GM12878 (cell line): ENCODE results near the gene CEACAM1. TPM values are rescaled to one million over a fixed set of nuclear protein-coding genes. Genes with fewer than 3 reads are reported as not detected.

Experiments used
- ATAC-seq: fragments of 200-7000 bp; cut with Tn5 transposase; 3 replicates; pipeline ENCODE4 v1.9.1; 2020; ENCODE audit warnings: mild to moderate bottlenecking, moderate library complexity
- BruUV-seq: library from RNA; stranded (reverse); fragments of 400-500 nt; replicated peaks from 2 replicates; lab custom pipeline; 2021; lab: Mats Ljungman, UMichigan
- CTCF ChIA-PET: fragments of 300-600 bp; sonication (Branson Sonifier 250); formaldehyde crosslinking; extraction: SDS; loops from one replicate; lab custom pipeline; 2021; ENCODE audit warnings: inconsistent platforms; lab: Yijun Ruan, JAX
- POLR2A ChIA-PET: fragments of 350-600 bp; formaldehyde crosslinking; extraction: SDS; loops from one replicate; lab custom pipeline; 2021; ENCODE audit warnings: inconsistent platforms; lab: Charles Lee
- RAD21 ChIA-PET: fragments of 300-600 bp; sonication (Branson Sonifier 250); formaldehyde crosslinking; loops from one replicate; lab custom pipeline; 2023; ENCODE audit warnings: antibody characterized with exemption; ENCODE audit not compliant: unreplicated experiment; lab: Charles Lee
- SMC1A ChIA-PET: fragments of 300-600 bp; sonication (Branson Sonifier 250); formaldehyde crosslinking; loops from one replicate; lab custom pipeline; 2023; ENCODE audit not compliant: unreplicated experiment, uncharacterized antibody; lab: Charles Lee
- DNase-seq: peaks from one replicate; pipeline ENCODE4 v3.0.0-alpha.2; 2011; ENCODE audit warnings: low read depth, low spot score
- FAIRE-seq: peaks from 3 replicates; lab custom pipeline; 2011; peaks lifted over from hg19 to GRCh38; lab: Jason Lieb, UNC
- H2AFZ ChIP-seq: 2 replicates; pipeline ENCODE4 v1.6.0; 2011; ENCODE audit warnings: low read depth, low read length, control low read depth; ENCODE audit not compliant: control insufficient read depth
- H3K27ac ChIP-seq: 2 replicates; pipeline ENCODE4 v1.5.1; 2011; ENCODE audit warnings: control low read depth; ENCODE audit not compliant: control insufficient read depth, insufficient read depth
- H3K27me3 ChIP-seq, 2 experiments: replicated peaks in 1 of 2; 2 replicates each; pipeline versions ENCODE4 v1.6.0 to v1.6.1; 2011; ENCODE audit warnings: low read length in 1 of 2; ENCODE audit not compliant: control insufficient read depth in 2 of 2, insufficient read depth in 2 of 2
- H3K36me3 ChIP-seq, 2 experiments: 2 replicates each; pipeline ENCODE4 v1.5.1; 2011; ENCODE audit warnings: low read length in 1 of 2; ENCODE audit not compliant: control insufficient read depth in 2 of 2, insufficient read depth in 2 of 2
- H3K4me1 ChIP-seq: 2 replicates; pipeline ENCODE4 v1.6.1; 2011; ENCODE audit warnings: mild to moderate bottlenecking, low read length, moderate library complexity, mixed read lengths; ENCODE audit not compliant: control insufficient read depth, insufficient read depth
- H3K4me2 ChIP-seq: 2 replicates; pipeline ENCODE4 v1.6.0; 2011; ENCODE audit warnings: control low read depth; ENCODE audit not compliant: control insufficient read depth, insufficient read depth
- H3K4me3 ChIP-seq: fragments of 200-600 bp; sonication (generic); 2 replicates; pipeline ENCODE4 v1.5.1; 2016
- H3K79me2 ChIP-seq: 2 replicates; pipeline ENCODE4 v1.6.0; 2011; ENCODE audit warnings: low read length; ENCODE audit not compliant: control insufficient read depth, insufficient read depth
- H3K9ac ChIP-seq: 2 replicates; pipeline ENCODE4 v1.8.0; 2011; ENCODE audit warnings: low read length, control low read depth, mixed read lengths; ENCODE audit not compliant: control insufficient read depth, insufficient read depth
- H3K9me3 ChIP-seq: replicated peaks from 3 replicates; pipeline ENCODE4 v1.5.1; 2011; ENCODE audit warnings: mild to moderate bottlenecking, low read length; ENCODE audit not compliant: control insufficient read depth, insufficient read depth
- H4K20me1 ChIP-seq: 2 replicates; pipeline ENCODE4 v1.6.0; 2011; ENCODE audit not compliant: control insufficient read depth, insufficient read depth
- BACH1 ChIP-seq: fragments of 450-650 bp; IDR thresholded peaks from 2 replicates; pipeline ENCODE4 v1.6.1; 2017; ENCODE audit warnings: mild to moderate bottlenecking, borderline replicate concordance
- CHD2 ChIP-seq: IDR thresholded peaks from 2 replicates; pipeline ENCODE4 v1.6.1; 2011; ENCODE audit warnings: low read depth, low read length, improper control_type of control experiment, borderline replicate concordance
- CHD4 ChIP-seq: fragments of 200-600 bp; sonication (generic); IDR thresholded peaks from 2 replicates; pipeline ENCODE4 v1.6.1; 2016; ENCODE audit warnings: mild to moderate bottlenecking
- CTCF ChIP-seq, 3 experiments: IDR thresholded peaks in 2 of 3; conservative IDR thresholded peaks in 1 of 3; 2 replicates each; pipeline ENCODE4 v1.5.1; 2011; ENCODE audit warnings: low read depth in 3 of 3, low read length in 3 of 3, mild to moderate bottlenecking in 3 of 3, control low read depth in 2 of 3, moderate library complexity in 2 of 3, inconsistent platforms in 1 of 3, mixed read lengths in 1 of 3; ENCODE audit not compliant: control insufficient read depth in 2 of 3, insufficient read depth in 1 of 3; ENCODE audit errors: extremely low read depth in 1 of 3
- E2F8 ChIP-seq: fragments of 450-650 bp; IDR thresholded peaks from 2 replicates; pipeline ENCODE4 v1.6.1; 2018; ENCODE audit warnings: mild to moderate bottlenecking, low read depth, moderate library complexity; ENCODE audit not compliant: partially characterized antibody
- GATAD2B ChIP-seq: fragments of 450-650 bp; conservative IDR thresholded peaks from 2 replicates; pipeline ENCODE4 v1.6.1; 2017; ENCODE audit warnings: low read depth, mild to moderate bottlenecking, moderate library complexity
- IKZF1 ChIP-seq: fragments of 450-650 bp; conservative IDR thresholded peaks from 2 replicates; pipeline ENCODE4 v1.6.1; 2017; ENCODE audit warnings: antibody characterized with exemption, mild to moderate bottlenecking
- POLR2AphosphoS5 ChIP-seq: IDR thresholded peaks from 2 replicates; pipeline ENCODE4 v1.6.1; 2011; ENCODE audit warnings: mild to moderate bottlenecking, low read length, inconsistent platforms
- RUNX3 ChIP-seq: IDR thresholded peaks from 2 replicates; pipeline ENCODE4 v1.6.1; 2012; ENCODE audit warnings: low read length, inconsistent platforms
- ZNF24 ChIP-seq: fragments of 450-650 bp; IDR thresholded peaks from 2 replicates; pipeline ENCODE4 v1.6.1; 2017; ENCODE audit warnings: antibody characterized with exemption, mild to moderate bottlenecking
- WGBS: methylation state at CpG from one replicate; pipeline ENCODE4 v1.1.6; 2016; ENCODE audit warnings: low lambda C conversion rate; ENCODE audit not compliant: insufficient replicate concordance, insufficient coverage; ENCODE audit errors: missing lambda C conversion rate; 5-methylcytosine and 5-hydroxymethylcytosine counted together
- in situ Hi-C: fragments of 300-500 bp; cut with MboI; formaldehyde crosslinking; loops from 9 replicates; pipeline ENCODE4 v1.14.3; 2018; ENCODE audit warnings: mixed read lengths
- intact Hi-C: fragments of 100-400 bp; cut with micrococcal nuclease; formaldehyde crosslinking; loops from one replicate; pipeline ENCODE4 v1.14.2; 2022; ENCODE audit not compliant: unreplicated experiment
- polyA plus RNA-seq, 11 experiments: library from polyadenylated mRNA; depleted of rRNA in 4 of 11; unstranded in 6 of 11; stranded (reverse) in 5 of 11; fragments of >200 nt; fragmentation: Nextera tagmentation in 4 of 11; fragmentation: Illumina TruSeq in 1 of 11; extraction: Ambion mirVana in 4 of 11; extraction: Trizol in 1 of 11; gene quantifications; 1 replicate in 1 of 11; 2 replicates in 10 of 11; pipeline versions ENCODE4 v1.2.1 to v1.2.3, GENCODE V29; 2011 to 2016; ENCODE audit warnings: inconsistent platforms in 2 of 11, missing spikeins in 2 of 11, low read depth in 1 of 11
- total RNA-seq, 4 experiments: library from RNA; depleted of rRNA in 3 of 4; stranded (reverse); fragments of >200 nt in 3 of 4; fragmentation: Illumina TruSeq in 1 of 4; extraction: Trizol in 1 of 4; gene quantifications; 2 replicates each; pipeline versions ENCODE4 v1.2.1 to v1.2.3, GENCODE V29; 2013 to 2021

CEACAM1 gene
- total and polyA plus RNA-seq, 10 of the 15 experiments (the other 5 are each of a cell fraction or from before 2014, with no cell fraction given): 3.9 to 24.0 (median 6.5) TPM

DNA sequence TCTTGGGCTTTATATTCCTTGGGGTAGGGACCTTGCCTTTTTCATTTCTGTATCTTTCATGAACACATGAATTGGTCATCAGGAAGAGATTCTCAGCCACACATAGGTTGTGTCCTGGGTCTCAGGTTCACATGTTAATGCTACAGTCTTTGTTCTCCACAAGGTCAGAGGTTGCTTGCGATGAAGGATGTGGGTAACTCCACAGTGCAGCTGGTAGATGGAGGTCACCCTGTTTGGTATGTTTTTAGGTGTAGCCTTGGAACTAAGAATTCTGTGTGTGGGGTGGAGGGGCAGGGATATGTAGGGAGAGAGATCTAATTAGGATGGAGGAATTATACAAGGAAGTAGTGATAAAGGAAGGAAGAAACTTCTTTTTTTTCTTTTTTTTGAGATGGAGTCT is 23.2 kb downstream of the CEACAM1 start:
- Histone ChIP-seq H3K4me2 (no peak overlapping the region), H3K79me2 (no peaks in the 10 kb centered on the region), H3K9ac (no peak overlapping the region), H3K27me3 (no peaks in the 10 kb centered on the region), H3K4me3 (no peak overlapping the region), H3K36me3 (no peaks in the 10 kb centered on the region), H2AFZ (no peak overlapping the region), H4K20me1 (no peaks in the 10 kb centered on the region), H3K9me3 (no peaks in the 10 kb centered on the region), H3K4me1 (peaks cover 14% of the 10 kb centered on the region), H3K27ac (no peak overlapping the region)
- 95% methylated on average over 1 of the region's 1 CpG for WGBS
- TF ChIP-seq CTCF (IDR thresholded peaks at IDR 0.05 in 2 of 3, conservative IDR thresholded peaks at IDR 0.05 in 1 of 3; ENCODE audit: control insufficient read depth in 2 of 3, extremely low read depth in 1 of 3, insufficient read depth in 1 of 3, low read depth in 3 of 3, low read length in 3 of 3) (no peak), ZNF24 (no peak), IKZF1 (no peak), GATAD2B (no peak), CHD2 (no peak), RUNX3 (no peak), BACH1 (no peak), POLR2AphosphoS5 (no peak), E2F8 (no peak), CHD4 (no peak)
- in situ Hi-C loops (no loop called here), intact Hi-C loops (no loop called here)
- ATAC-seq (no peak), FAIRE-seq (no peak), DNase-seq (no peak)
- ChIA-PET SMC1A (no interaction called here), POLR2A (interaction anchor here (0.6 kb wide), 1 partner anchor 137 kb away, joined by 3 read pairs; no protein-coding TSS in a partner anchor), CTCF (no interaction called here), RAD21 (no interaction called here)
- BruUV-seq: no TSS peak
